D341Med (cell line): ENCODE data around the gene SLC48A1.

Experiments
- DNase-seq: peaks from one replicate; pipeline ENCODE4 v3.0.0; 2012; ENCODE audit warnings: low spot score

Gene SLC48A1

GRCh38 chr12:47757840-47758583 is 15.0 kb upstream of the SLC48A1 start:
- DNase-seq, result no peak

- DNase-seq, result no peak
These were observed 14.5 kb upstream of the SLC48A1 start for GRCh38 chr12:47758584-47758833.

GRCh38 chr12:47758834-47759690 is 14.0 kb upstream of the SLC48A1 start, which contains the start of gene RAPGEF3:
RAPGEF3 (minus strand) TSS chr12:47758880; CDS start chr12:47758556, 324 bp downstream.
- DNase-seq, result peak; percentile 91

GRCh38 chr12:47762850-47763465 is 10.1 kb upstream of the SLC48A1 start:
- no peak for DNase-seq

GRCh38 chr12:47763481-47764346 is 9.3 kb upstream of the SLC48A1 start:
- DNase-seq, result no peak

GRCh38 chr12:47766502-47767215 is 6.4 kb upstream of the SLC48A1 start:
- no peak for DNase-seq

- no peak for DNase-seq
These were observed 5.8 kb upstream of the SLC48A1 start for GRCh38 chr12:47767216-47767724.

- no peak for DNase-seq
These were observed 4.7 kb upstream of the SLC48A1 start for GRCh38 chr12:47768323-47768811.

GRCh38 chr12:47769234-47770085 is 3.6 kb upstream of the SLC48A1 start:
- DNase-seq, result no peak

GRCh38 chr12:47770086-47770726 is 2.8 kb upstream of the SLC48A1 start:
- no peak for DNase-seq

GRCh38 chr12:47771304-47771703 is 1.7 kb upstream of the SLC48A1 start:
- DNase-seq, result no peak

- DNase-seq, result no peak
These were observed 861 bp upstream of the SLC48A1 start for GRCh38 chr12:47772094-47772660.

- DNase-seq, result no peak
These were observed 338 bp upstream of the SLC48A1 start for GRCh38 chr12:47772738-47773061.

- DNase-seq, result no peak
These were observed 981 bp downstream of the SLC48A1 start for GRCh38 chr12:47773858-47774580.

GRCh38 chr12:47774663-47775062 is 1.6 kb downstream of the SLC48A1 start:
- DNase-seq, result no peak

GRCh38 chr12:47775100-47775911 is 2.3 kb downstream of the SLC48A1 start:
- DNase-seq, result no peak

GRCh38 chr12:47776471-47777143 is 3.6 kb downstream of the SLC48A1 start:
- DNase-seq, result no peak
